Psoas muscle (tissue), 8 donors: ENCODE measurements around the gene SSC4D. TPM values are rescaled to one million over a fixed set of nuclear protein-coding genes. Genes with fewer than 3 reads are reported as not detected.
"Not testable (repeated sequence)": the region's sequence is repeated elsewhere in the genome, so short reads cannot be mapped to it uniquely, and the experiment has no call there.

Experiments used
- ATAC-seq, 4 donors: fragments of 200-7000 bp; cut with Tn5 transposase; one replicate each; pipeline ENCODE4 v1.9.1; 2020; ENCODE audit warnings: moderate library complexity in 3 of 4, mild to moderate bottlenecking in 2 of 4
- DNase-seq, 2 donors: peaks; one replicate each; pipeline ENCODE4 v3.0.0-alpha.2; 2020
- H3K27ac ChIP-seq: fragments of 200-600 bp; one replicate; pipeline ENCODE4 v1.8.0; 2022
- H3K27me3 ChIP-seq, 3 donors: fragments of 200-600 bp in 1 of 3; one replicate each; pipeline versions ENCODE4 v1.6.1 to v1.8.0; 2013 to 2022; ENCODE audit warnings: low read length in 2 of 3, mild to moderate bottlenecking in 2 of 3, moderate library complexity in 1 of 3; ENCODE audit not compliant: insufficient read depth in 3 of 3
- H3K36me3 ChIP-seq, 2 donors: fragments of 200-600 bp in 1 of 2; one replicate each; pipeline versions ENCODE4 v1.6.1 to v1.8.0; 2013 to 2022; ENCODE audit warnings: low read depth in 1 of 2, mild to moderate bottlenecking in 1 of 2, moderate library complexity in 1 of 2; ENCODE audit not compliant: insufficient read depth in 1 of 2
- H3K4me1 ChIP-seq: fragments of 200-600 bp; one replicate; pipeline ENCODE4 v1.8.0; 2022
- H3K4me3 ChIP-seq: fragments of 200-600 bp; one replicate; pipeline ENCODE4 v1.8.0; 2022; ENCODE audit warnings: mild to moderate bottlenecking
- H3K9me3 ChIP-seq: fragments of 200-600 bp; one replicate; pipeline ENCODE4 v1.8.0; 2022
- WGBS, 3 donors: extraction: QIAGEN DNeasy Blood & Tissue Kit; methylation state at CpG; one replicate each; pipeline versions ENCODE4 v1.1.6 to v1.1.7; 2013; 5-methylcytosine and 5-hydroxymethylcytosine counted together
- intact Hi-C, 2 donors: fragments of 100-400 bp; cut with DNase I; formaldehyde crosslinking; loops; one replicate each; pipeline versions ENCODE4 v1.11.0 to v1.14.2; 2022
- polyA plus RNA-seq, 3 donors: library from polyadenylated mRNA; stranded (reverse); fragments of 200-250 nt; gene quantifications; one replicate each; pipeline ENCODE4 v1.2.3, GENCODE V29; 2013
- total RNA-seq, 4 donors: library from RNA; stranded (reverse); fragmentation: NEBNext Ultra II Directional in 2 of 4; extraction: Animal tissue kit (Norgen Biotek cat#: 25700) in 2 of 4; gene quantifications; one replicate each; pipeline versions ENCODE4 v1.2.1 to v1.2.4, GENCODE V29; 2021 to 2023
- TF ChIP-seq, protein P1 (sequence below): fragments of 200-600 bp; IDR thresholded peaks from one replicate; pipeline ENCODE4 v1.8.0; 2022; ENCODE audit warnings: antibody characterized with exemption
- donor health status: healthy with polysubstance abuse.
- donor health status: DM: no; HTN: no; CAD: no; lungs with moderate emphysema.
- donor health status: Bipolar disorder and iron deficiency.
- donor health status: healthy.
- donor health status: DM: yes; HTN: yes; CAD: no.
- donor health status: DM: no; HTN: no; CAD: no.
- donor health status: DM: no; HTN: no; CAD: no.
- donor health status: DM: yes; HTN: yes; CAD: no.

The SSC4D gene
- total and polyA plus RNA-seq, 7 donors = 0.79 to 3.3 (median 1.0) TPM

DNA sequence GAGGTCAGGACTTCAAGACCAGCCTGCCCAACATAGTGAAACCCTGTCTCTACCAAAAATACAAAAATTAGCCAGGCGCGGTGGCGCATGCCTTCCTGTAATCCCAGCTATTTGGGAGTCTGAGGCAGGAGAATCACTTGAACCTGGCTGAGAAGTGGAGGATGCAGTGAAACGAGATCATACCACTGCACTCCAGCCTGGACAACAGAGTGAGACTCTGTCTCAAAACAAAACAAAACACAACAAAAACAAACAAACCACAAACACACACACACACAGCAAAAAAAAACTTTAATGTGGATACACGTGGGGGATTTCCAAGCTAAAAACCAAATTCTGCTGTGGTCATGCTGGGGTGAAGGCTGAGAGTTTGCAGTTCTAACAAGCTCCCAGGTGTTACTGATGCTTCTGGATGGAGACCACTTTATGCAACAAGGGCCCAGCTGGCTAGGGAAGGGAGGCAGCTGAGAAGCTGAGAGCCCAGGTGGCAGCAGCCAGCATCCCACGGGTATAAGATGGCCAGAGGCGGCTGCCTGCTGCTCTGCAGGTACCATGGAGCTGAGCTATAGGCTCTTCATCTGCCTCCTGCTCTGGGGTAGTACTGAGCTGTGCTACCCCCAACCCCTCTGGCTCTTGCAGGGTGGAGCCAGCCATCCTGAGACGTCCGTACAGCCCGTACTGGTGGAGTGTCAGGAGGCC lies 15.1 kb upstream of the SSC4D start, which contains the start of gene ZP3:
ZP3 (plus strand) TSS at position 538 of the 699 bp plus-strand sequence; CDS start at position 553, 15 bp downstream.
- Histone ChIP-seq H3K27me3 (no peaks in the 10 kb centered on the region), H3K4me3 (no peak within 1 kb of the TSS), H3K4me1 (no peaks in the 10 kb centered on the region), H3K9me3 (peaks cover 6% of the 10 kb centered on the region), H3K36me3 (no peaks in the 10 kb centered on the region), H3K27ac (no peak within 1 kb of the TSS)
- 83 to 90% (median 85%) methylated on average over 10 of the region's 10 CpGs for WGBS, 3 donors
- TF ChIP-seq, protein P1, sequence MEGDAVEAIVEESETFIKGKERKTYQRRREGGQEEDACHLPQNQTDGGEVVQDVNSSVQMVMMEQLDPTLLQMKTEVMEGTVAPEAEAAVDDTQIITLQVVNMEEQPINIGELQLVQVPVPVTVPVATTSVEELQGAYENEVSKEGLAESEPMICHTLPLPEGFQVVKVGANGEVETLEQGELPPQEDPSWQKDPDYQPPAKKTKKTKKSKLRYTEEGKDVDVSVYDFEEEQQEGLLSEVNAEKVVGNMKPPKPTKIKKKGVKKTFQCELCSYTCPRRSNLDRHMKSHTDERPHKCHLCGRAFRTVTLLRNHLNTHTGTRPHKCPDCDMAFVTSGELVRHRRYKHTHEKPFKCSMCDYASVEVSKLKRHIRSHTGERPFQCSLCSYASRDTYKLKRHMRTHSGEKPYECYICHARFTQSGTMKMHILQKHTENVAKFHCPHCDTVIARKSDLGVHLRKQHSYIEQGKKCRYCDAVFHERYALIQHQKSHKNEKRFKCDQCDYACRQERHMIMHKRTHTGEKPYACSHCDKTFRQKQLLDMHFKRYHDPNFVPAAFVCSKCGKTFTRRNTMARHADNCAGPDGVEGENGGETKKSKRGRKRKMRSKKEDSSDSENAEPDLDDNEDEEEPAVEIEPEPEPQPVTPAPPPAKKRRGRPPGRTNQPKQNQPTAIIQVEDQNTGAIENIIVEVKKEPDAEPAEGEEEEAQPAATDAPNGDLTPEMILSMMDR = no peak
- ATAC-seq (no peak), DNase-seq (no peak)
- intact Hi-C loops = no loop called here

DNA sequence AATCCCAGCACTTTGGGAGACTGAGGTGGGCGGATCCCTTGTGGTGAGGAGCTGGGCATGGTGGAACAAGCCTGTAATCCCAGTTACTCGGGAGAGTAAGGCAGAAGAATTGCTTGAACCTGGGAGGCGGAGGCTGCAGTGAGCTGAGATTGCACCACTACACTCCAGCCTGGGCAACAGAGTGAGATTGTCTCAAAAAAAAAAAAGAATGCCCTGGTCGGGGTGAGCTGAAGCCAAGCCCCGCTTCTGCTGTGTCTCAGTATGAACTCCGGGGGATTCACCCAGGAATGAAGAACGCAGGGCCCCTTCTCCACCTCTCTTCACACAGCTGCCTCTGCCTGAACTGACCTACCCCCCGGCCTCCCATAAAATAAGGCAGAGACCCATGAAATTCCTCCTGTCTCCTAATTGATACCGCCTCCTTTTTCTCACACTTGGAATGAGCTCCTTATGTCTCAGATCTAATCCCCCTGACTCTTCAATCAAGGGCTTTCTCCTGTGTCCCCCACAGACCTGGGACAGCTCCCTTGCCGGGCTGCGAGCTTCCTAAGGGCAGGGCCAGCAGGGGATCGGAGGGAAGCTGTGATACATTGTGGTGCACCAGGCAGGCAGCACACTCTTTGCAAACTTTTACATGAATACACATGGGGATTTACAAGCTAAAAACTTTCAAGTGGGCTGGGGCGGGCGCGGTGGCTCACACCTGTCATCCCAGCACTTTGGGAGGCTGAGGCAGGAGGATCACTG lies 14.3 kb upstream of the SSC4D start:
- WGBS, 3 donors = 57 to 67% (median 63%) methylated on average over 15 of the region's 15 CpGs
- no peak for DNase-seq

DNA sequence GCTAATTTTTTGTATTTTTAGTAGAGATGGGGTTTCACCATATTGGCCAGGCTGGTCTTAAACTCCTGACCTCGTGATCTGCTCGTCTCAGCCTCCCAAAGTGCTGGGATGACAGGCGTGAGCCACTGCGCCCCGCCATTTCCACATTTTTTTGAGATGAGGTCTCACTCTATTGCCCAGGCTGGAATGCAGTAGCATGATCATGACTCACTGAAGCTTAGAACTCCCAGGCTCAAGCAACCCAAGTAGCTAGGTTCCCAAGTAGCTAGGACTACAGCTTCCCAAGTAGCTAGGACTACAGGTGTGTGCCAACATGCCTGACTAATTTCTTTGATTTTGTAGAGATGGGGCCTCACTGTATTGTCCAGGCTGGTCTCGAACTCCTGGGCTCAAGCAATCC lies 11.6 kb upstream of the SSC4D start:
- H3K27me3 ChIP-seq, DNase-seq, intact Hi-C loops, H3K9me3 ChIP-seq, ATAC-seq, H3K36me3 ChIP-seq, H3K27ac ChIP-seq, H3K4me1 ChIP-seq, H3K4me3 ChIP-seq: not testable (repeated sequence)
- WGBS, 3 donors = 80 to 82% (median 82%) methylated on average over 6 of the region's 6 CpGs

More for the DNA sequence above, 14.3 kb upstream of the SSC4D start:
- Histone ChIP-seq H3K36me3 (no peaks in the 10 kb centered on the region), H3K9me3 (peaks cover 6% of the 10 kb centered on the region), H3K27ac (no peak overlapping the region), H3K4me3 (no peak overlapping the region), H3K4me1 (no peaks in the 10 kb centered on the region), H3K27me3 (no peaks in the 10 kb centered on the region)
- TF ChIP-seq, protein P1 = no peak
- intact Hi-C loops = no loop called here
- ATAC-seq = no peak

DNA sequence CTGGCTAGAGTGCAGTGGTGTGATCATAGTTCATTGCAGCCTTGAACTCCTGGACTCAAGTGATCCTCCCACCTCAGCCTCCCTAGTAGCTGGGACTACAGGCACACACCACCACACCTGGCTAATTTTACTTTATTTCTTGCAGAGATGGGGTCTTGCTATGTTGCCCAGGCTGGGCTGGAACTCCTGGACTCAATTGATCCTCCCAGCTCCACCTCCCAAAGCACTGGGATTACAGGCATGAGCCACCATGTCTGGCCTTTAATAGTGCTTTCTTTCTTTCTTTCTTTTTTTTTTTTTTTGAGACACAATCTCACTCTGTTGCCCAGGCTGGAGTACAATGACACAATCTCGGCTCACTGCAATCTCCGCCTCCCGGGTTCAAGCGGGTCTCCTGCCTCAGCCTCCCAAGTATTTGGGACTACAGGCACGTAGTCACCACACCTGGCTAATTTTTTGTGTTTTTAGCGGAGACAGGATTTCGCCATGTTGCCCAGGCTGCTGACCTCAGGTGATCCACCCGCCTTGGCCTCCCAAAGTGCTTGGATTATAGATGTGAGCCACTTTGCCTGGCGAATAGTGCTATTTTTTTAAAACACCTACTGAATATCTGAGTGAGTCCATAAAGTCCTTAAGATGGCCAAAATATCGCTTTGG lies 8.3 kb upstream of the SSC4D start:
- ATAC-seq, H3K36me3 ChIP-seq, intact Hi-C loops, DNase-seq, H3K4me1 ChIP-seq, H3K27me3 ChIP-seq, H3K4me3 ChIP-seq, H3K9me3 ChIP-seq, H3K27ac ChIP-seq: not testable (repeated sequence)
- WGBS, 3 donors = 93 to 96% (median 94%) methylated on average over 10 of the region's 10 CpGs

DNA sequence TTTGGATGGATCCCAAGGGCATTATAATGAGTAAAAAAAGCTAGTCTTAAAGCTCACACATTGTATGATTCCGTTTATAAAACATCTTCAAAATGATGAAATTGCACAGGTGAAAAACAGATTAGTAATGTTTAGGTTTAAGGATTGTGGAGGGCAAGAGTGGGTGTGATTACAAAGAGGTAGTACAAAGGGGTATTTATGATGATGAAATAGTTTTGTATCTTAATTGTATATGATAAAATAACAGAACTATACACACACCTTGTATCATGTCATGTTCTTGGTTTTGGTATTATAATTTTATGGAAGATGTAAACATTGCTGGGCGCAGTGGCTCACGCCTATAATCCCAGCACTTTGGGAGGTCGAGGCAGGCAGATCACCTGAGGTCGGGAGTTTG lies 2.8 kb upstream of the SSC4D start:
- Histone ChIP-seq H3K4me1 (no peaks in the 10 kb centered on the region), H3K4me3 (no peak overlapping the region), H3K27ac (no peak overlapping the region), H3K27me3 (no peaks in the 10 kb centered on the region), H3K9me3 (no peaks in the 10 kb centered on the region), H3K36me3 (no peaks in the 10 kb centered on the region)
- TF ChIP-seq, protein P1 = no peak
- 79 to 87% (median 82%) methylated on average over 5 of the region's 5 CpGs for WGBS, 3 donors
- intact Hi-C loops = no loop called here
- ATAC-seq (no peak), DNase-seq (no peak)
